ENCODE data around the gene TIMP2.
"Not testable (repeated sequence)": the region's sequence is repeated elsewhere in the genome, so short reads cannot be mapped to it uniquely, and the experiment has no call there.

The TIMP2 gene

DNA sequence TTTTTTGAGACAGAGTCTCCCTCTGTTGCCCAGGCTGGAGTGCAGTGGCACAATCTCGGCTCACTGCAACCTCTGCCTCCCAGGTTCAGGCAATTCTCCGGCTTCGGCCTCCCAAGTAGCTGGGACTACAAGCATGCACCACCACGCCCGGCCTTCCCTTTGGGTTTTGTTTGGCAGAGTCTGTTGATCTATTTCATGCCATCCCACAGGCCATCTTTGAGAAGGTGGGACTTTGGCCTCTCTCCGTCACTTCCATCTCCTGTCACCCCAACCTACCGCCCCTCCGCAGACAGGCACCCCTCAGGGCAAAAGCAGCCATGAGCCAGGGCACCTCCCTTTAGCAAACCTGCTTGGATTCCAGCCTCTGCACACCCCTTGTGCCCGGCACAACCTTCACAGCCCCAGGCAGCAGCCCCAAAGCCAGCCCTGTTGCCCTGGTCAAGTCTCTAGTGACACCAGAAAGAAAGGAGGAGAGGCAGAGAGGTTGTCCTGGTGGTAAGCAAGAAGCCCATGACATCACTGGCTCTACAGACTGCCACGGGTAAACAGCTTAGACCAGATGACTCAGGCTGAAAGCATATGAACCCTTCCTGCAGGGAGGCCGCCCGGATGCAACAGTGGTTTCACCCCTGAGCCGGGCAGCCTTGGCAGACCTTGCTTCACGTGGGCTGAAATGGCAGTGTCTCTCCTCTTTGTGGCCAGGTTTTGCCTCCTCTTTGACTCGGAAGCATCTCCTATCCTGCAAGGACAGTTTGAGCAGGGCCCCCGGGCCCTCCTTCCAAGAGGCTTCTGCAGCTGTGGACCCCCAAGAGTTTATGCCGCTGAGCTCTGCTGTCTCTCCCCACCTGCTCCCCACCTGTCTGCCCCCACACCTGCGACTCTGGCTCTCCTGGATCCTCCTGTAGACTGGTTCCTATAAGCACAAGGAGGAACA, 8.1 kb upstream of the TIMP2 start:
- DNase-seq (ENCODE audit: low read depth in 2 of 2): peak; percentile 20 to 22

DNA sequence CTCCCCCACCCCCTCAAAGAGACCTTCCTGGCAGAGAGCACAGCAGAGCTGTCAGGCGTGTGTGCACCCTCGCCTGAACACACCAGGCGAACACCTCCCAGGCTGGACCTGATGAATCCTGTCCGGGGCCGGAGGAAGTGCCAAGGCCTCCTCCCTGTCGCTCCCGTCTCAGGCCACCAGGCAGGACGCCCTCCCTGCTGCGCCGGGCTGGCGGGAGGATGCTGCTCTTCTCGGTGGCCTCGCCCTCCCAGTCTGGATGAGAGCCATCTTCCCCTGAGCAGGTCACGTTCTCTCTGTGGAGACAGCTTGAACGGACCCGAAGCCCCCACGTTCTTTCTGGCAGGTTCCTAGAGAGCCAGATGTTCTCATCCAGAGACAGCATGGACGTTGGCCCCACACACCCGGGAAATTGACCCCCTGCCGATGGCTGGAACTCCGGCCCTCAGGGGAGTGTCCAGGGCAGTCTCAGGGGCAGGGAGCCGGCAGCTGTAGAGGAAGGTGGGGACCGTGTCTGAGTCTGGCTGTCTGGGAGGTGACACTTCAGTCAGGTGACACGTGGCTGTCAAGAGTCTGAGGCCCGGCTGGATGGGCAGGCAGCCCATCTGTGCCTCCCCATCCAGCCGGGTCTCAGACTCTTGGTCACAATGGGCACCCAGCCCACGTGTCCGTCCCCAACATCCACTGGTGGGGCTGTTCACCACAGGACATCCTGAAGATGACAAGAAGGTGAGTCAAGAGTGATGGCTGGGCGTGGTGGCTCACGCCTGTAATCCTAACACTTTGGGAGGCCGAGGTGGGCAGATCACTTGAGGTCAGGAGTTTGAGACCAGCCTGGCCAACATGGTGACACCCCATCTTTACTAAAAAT, 5.0 kb upstream of the TIMP2 start:
- no peak for DNase-seq (ENCODE audit: low read depth in 2 of 2)

DNA sequence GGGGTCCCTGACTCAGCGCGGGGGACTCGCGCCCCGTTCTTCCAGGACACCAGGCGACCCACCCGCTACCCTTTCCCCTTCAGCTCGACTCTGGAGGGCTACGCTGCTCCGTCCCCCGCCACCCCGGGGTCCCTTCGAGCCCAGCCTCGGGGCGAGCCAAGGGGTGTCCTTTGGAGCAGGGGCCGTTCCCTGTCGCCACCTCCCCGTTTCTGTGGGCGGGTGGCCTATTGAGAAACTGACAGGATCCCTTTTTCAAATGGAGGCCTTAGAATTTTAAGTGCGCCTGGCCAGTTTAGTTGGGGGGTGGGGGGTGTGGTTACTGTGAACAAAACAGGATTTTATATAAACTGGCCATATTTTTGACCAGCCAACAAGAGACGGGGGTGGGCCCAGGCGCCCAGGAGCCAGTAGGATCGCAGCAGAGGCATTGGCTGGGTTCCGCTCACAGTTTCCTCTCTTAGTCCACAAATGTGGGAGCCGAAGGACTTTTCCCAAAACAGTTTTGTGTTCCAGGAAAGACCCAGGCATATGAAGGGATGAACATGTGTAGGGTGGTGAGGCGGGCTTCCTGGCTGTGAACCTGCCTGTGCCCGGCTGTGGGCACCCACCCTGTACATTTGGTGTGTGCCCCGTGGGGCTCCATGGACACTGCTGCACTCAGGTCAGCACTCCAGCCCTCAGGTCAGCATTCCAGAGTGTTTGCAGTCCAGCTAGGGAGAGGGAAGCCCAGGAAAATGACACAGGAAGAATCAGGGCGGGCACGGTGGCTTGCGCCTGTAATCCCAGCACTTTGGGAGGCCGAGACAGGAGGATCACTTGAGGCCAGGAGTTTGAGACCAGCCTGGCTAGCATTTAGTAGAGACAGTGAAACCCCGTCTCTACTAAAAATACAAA, 722 bp upstream of the TIMP2 start:
- DNase-seq (ENCODE audit: low read depth in 2 of 2): no peak

DNA sequence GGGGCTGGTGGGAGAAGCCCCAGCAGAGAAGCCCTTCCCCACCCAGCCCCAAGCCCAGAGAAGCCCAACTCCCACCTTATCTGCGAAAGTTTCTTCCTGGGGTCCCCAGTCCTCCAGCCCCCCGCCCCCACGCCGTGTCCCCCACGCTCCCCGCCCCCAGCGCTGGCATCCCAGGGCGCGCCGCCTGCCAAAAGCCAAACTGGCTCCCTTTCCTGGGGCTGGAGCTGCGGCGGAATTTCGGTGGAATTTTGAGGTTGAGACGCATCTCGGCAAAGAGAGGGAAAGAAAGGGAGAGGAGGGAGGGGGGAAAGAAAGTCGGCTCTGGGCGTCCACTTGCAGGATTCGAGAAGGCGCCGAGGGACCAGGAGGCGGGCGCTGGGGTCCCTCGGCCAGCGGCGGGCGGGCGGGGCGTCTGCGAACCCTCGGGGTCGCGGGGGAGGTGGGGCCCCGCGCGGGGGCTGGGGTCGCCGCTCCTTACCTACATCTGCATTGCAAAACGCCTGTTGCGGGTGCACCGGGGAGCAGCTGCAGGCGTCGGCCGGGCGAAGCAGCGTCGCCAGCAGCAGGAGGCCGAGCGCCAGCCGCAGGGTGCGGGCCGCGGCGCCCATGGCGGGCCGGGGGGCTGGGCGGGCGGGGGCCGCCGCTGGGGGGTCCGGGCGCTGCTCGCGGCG, 571 bp downstream of the TIMP2 start:
- no peak for DNase-seq (ENCODE audit: low read depth in 2 of 2)

DNA sequence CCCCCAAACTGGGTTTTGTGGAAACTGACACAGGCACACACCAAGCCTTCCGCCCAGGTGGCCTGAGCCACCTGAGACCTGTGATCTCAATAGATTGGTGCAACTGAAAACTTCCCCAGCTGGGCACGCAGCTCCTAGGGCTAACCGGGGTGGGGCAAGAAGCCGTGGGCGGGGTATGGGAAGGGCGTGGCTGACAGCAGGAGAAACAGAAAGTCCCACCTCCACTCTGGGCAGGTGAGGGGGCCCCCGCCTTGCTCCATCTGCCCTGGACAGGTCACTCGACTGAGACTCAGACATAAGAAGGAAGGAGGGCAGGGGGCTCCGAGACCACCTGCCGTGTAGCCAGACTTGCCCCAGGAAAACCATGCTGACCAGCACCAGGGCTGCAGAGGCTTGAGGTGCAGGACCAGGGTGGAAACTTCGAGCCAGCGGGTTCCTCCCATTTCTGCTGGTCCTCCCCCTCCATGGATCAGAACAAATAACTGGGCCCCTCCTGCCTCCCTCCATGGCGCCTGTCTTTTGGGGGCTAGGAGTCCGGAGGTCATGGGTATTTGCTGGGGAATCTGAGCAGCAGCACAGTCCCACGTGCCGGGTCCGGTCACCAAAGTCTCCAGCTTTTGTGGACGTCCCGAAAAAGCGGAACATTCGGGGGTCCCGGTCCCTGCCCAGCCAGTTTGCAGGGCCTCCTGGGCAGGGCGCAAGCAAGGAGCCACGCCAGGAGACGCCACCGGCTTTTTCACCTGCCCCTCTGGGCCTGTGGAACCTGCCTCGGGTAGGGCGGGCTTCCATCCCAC, 1.3 kb downstream of the TIMP2 start:
- DNase-seq (ENCODE audit: low read depth in 2 of 2): peak; percentile 36 to 45

DNA sequence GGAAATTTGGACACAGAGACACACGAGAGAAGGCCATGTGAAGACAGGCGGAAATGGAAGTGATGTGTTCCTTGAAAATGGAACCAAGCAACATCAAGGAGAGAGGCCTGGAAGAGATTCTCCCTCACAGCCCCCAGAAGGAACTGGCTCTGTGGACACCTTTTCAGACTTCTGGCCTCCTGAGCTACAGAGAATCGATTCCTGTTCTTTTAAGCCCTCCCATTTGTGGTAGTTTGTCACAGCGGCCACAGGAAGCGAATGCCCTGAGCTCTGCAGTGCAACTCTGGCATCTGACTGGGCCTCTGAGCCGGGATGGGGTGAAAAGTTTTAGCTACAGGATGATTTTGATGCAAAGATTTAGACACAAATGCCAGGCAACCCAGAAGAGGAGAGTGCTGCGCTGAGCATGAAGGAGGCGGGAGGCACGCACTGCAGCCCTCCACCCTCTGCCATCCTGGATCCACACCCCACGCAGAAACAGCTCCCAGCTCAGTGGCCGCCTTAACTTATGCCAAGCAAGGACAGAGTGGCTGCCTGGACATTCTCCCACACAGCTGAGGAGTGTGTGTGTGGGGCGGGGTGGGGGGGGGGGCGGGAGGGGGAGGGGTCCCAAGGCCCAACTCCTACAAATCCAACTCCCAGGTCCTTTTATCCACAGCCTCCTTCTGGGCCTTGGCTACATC, 2.2 kb downstream of the TIMP2 start:
- no peak for DNase-seq (ENCODE audit: low read depth in 2 of 2)

DNA sequence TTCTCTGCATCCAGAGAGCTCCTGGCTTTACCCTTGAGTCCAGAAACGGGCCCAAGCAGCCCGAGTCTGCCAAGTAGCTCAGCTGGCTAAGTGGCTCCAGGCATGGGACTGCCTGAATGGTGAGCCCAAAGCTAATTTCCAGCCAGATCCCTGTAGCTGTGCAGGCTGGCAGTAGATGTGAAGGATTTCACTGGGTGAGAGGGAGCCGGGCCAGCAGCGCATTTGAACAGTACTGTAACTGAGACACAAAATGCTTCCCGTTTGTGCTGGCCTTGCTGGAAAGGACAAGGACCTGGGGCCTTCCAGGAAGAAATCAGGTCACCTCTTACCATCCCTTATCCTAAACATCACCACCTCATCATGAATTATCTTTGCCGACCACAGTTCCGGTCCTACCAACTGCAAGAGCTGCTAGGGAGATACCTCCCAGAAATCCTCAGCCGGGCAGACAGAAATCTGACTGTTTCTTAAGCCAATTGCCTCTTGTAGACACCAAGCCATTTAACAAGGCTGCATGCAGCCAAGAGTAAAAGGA, 3.7 kb downstream of the TIMP2 start:
- DNase-seq (ENCODE audit: low read depth in 2 of 2): no peak

DNA sequence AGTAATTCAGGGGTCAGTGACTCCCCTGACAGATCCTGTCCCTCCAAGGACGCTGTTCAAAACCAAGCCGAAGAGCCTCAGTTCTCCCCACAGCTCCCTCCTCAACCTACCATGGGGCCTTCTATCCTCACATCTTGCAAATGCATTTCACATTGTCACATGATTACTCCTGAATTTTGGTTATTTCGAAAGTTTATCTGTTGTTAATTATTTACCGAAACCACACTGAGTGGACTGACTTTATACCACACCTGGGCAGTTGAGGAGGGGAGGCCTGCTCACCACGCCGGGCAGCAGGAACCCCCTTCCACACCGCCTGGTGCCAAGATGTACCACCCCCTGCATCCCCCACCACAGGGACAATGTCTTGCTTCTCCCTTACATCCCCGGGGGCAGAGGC, 4.7 kb downstream of the TIMP2 start:
- DNase-seq (ENCODE audit: low read depth in 2 of 2): no peak

DNA sequence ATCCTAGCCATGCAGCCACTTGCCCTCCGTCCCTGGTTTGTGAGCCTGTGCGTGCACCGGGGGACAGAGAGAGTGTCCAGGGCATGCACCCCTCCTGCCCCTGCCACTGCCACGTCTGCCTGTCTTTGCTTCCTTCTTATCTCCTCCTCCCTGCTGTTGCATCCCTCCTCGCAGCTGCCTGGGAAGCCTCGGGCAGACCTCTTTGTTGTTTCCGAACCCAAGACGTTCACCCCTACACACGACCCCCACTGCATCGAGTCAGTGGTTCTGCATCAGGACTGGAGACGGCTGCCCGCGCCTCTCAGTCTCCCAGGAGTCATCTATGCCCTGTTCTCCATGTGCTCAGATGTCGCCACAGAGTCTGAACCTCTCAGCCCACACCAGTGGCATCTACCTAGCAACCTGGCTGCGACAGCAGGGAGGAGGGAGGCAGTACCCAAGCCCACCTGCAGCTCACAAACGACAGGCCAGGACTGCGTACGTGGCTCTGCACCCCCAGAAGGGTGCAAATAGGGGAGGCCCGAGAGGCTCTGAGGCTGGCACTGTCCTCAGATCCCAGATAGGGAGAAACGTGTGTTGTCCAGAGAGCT, 5.2 kb downstream of the TIMP2 start:
- no peak for DNase-seq (ENCODE audit: low read depth in 2 of 2)

DNA sequence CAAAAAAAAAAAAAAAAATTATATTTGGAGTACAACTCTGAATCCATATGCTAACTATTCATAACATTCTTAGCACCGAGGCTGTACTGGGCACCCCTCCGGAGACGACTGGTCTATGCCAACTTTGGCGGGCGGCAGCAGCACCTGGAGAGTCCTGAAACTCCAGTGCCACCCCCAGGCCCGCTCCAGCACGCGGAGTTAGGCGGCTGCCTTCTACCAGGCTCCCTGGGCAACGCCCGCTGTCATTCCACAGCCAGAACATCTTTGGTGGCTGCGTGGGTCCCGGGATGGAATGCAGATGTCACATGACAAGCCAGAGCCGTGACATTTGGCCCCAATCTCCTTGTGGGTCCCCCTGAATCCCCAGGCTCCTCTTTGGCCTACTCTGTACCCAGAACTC, 6.2 kb downstream of the TIMP2 start:
- no peak for DNase-seq (ENCODE audit: low read depth in 2 of 2)

DNA sequence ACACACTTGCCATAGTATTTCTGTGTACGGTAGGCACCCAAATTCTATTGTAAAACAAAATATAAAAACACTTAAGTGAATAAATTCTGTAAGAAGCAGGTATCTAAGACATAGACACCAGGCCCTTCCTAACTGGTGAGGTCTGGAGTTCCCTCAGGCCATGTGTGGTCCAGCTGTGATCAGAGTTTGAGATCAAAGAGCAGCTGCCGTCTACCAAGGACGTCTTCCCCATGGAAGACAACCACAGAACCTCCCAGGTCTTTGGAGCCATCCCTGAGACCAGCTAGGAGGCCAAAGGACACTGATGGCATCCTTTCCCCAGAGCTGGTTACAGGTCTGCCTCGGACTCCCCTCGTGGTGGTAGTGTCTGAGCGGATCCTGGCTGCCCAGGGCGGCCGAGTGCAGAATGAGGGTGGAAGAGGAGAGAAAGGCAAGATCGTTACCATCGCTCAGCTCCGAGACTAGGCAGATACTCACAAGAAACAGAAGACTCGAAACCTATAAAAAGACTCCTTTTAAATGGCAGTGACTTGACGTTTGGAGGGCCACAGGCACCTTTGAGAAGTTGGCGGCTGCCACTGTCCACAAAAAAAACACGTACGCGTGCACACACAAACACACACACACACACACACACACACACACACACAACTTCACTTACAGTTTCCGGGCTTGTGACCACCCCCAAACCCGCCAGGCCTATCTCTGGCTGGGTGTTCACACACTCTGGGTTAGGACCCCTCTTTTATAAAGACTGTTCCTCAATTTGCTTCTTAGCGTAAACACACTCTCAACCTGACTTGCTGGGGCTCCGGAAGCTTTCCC, 7.5 kb downstream of the TIMP2 start:
- DNase-seq (ENCODE audit: low read depth in 2 of 2): no peak

DNA sequence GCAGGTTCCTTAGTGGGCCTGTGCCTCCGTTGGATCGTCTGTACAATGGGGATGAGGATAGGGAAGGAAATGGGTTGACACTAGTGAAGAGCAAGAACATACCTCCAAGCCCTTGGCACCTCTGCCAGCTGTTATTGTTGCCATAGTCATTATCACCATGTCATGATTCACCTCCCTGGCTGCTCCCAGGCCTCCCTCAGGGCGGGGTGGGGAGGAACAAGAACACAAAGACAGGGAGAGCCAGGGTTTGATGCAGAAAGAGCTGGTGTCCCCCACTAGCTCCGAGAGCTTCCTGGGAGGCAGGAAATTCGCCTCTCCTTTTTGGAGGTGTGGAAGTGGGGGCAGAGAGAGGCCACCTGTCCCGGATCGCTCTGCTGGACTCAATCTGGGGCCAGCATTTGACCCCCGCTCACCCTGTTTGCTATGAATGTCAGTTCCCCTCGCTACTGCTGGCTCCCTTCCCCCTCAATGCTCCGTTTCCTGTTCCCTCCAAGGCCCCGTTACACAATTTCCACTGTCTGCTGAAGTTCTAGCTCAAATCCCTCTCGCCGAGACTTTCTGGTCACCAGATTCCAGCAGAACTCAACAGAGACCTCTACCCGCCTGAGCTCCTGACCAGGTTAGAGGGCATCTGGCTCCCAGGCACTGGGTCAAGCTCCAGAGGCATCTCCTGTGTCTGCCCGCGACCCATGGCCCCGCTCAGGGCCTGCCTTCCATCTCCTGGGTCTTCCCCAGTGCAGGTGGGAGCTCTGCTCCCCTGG, 9.1 kb downstream of the TIMP2 start:
- no peak for DNase-seq (ENCODE audit: low read depth in 2 of 2)

DNA sequence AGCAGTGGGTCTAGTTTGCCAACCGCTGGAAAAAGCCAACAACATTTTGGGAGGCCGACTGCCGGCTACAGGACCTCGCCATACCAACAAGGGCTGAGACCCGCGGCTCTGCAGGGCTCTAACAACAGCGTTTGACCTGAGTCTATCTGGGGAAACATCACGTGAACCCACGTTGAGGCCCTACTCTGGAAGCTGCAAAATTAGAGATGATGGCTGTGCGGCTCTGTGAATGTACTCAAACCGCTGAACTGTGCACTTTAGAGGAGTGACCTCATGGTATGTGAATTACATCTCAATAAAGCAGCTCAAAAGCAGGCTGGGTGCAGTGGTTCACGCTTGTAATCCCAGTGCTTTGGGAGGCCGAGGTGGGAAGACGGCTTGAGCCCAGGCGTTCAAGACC, 12.1 kb downstream of the TIMP2 start:
- no peak for DNase-seq (ENCODE audit: low read depth in 2 of 2)

DNA sequence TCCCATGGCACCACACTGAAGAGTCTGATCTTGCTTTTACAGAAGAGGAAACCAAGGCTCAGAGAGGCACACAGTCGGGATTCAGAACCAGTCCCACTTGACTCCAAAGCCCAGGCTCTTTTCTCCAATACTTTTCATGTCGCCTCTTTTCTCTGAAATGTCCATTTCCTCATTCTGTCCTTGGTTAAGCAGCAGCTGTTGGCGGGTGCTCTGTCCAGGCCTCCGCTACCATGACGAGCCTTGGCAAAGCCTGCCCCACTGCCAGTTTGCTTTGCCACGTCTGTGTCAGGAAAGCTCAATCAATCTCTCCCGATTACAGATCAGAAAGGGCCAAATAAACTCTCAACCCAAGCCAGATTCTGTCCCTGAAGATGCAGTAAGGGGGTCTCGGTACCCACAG, 13.1 kb downstream of the TIMP2 start:
- no peak for DNase-seq (ENCODE audit: low read depth in 2 of 2)

DNA sequence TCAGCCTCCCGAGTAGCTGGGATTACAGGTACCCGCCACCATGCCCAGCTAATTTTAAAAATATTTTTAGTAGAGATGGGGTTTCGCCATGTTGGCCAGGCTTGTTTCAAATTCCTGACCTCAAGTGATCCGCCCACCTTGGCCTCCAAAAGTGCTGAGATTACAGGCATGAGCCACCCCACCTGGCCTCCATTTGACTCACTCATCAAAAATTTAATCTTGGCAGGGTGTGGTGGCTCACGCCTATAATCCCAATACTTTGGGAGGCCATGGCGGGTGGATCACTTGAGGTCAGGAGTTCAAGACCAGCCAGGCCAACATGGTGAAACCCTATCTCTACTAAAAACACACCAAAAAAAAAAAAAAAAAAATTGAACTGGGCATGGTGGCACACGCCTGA, 13.6 kb downstream of the TIMP2 start:
- not testable (repeated sequence) for DNase-seq (ENCODE audit: low read depth in 2 of 2)

DNA sequence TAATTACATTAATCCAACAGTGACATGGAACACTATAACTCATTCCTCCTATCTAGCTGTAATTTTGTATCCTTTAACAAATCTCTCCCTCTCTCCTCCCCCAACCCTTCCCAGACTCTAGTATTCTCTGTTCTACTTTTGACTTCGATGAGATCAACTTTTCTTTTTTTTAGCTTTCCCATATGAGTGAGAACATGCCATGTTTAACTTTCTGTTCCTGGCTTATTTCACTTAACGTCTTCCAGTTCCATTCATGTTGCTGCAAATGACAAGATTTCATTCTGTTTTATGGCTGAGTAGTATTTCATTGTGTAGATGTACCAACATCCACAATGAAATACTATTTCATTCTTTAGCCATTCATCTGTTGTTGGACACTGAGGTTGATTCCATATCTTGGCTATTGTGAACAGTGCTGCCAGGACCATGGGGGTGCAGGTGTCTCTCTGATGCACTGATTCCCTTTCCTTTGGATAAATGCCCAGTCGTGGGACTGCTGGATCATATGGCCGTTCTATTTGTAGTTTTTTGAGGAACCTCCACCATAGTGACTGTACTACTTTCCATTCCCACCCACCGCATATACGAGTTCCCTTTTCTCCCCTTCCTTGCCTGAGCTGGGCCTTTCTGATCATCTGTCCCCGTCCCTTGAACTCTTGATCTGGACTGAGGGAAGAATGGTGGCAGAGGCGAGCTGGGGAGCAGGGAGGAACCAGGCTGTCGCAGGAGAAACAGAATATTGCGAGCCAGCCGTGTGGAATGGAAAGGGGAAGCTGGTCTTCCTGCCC, 14.5 kb downstream of the TIMP2 start:
- no peak for DNase-seq (ENCODE audit: low read depth in 2 of 2)

DNA sequence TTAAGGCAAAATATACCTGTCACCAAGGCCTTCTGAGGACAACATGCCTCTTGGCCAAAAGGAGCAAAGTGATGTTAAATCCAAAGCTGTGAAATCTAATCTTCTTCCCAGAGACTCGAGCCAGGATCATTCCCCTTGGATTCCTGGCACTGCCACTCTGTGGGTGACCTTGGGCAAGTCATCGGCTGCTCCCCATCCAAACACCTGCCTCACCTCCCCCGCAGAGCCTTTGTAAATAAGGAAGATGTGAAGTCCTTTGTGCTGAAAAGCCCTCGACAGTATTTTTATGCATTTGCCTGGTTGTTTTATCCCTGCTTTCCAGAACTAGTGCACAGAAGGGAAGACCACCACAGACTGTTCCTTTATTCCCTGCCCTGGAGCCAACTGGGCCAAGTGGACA, 16.8 kb downstream of the TIMP2 start:
- DNase-seq (ENCODE audit: low read depth in 2 of 2): no peak

All from stimulated activated CD8-positive, alpha-beta memory T cell treated with anti-CD3 and anti-CD28 coated beads, Interleukin-2, amount 100 ng/mL, for 48 hours (primary cell).